ENCODE results near the gene FST.

Gene FST

GRCh38 chr5:53472720-53473510, 7.5 kb upstream of the FST start:
- no peak overlapping the region for H3K9ac ChIP-seq (ENCODE audit: low read length)
- H3K9me2 ChIP-seq (replicated peaks; ENCODE audit: insufficient read depth, low read length) = no peaks in the 10 kb centered on the region
- TF ChIP-seq EZH2phosphoT487 (conservative IDR thresholded peaks at IDR 0.05; ENCODE audit: low read length) (no peak), CTCF (IDR thresholded peaks at IDR 0.05; ENCODE audit: insufficient read depth, low read length, poor library complexity, severe bottlenecking) (no peak)
- H3K9me3 ChIP-seq (ENCODE audit: insufficient read depth, low read length) = no peaks in the 10 kb centered on the region
- H3K4me3 ChIP-seq (ENCODE audit: insufficient read depth, low read length, poor library complexity, severe bottlenecking) = no peak overlapping the region
- H4K20me1 ChIP-seq (ENCODE audit: low read depth, low read length) = no peaks in the 10 kb centered on the region
- no peaks in the 10 kb centered on the region for H3F3A ChIP-seq (ENCODE audit: insufficient read depth)
- H3K27me3 ChIP-seq (ENCODE audit: low read length) = no peaks in the 10 kb centered on the region
- H2AFZ ChIP-seq (ENCODE audit: low read depth, low read length, severe bottlenecking) = no peak overlapping the region
- no peak overlapping the region for H3K4me2 ChIP-seq (ENCODE audit: low read depth, low read length, poor library complexity, severe bottlenecking)
- H3K79me2 ChIP-seq (ENCODE audit: insufficient read depth, low read length) = no peaks in the 10 kb centered on the region
- no peaks in the 10 kb centered on the region for H3K36me3 ChIP-seq (ENCODE audit: low read length)
- no peak overlapping the region for H3K27ac ChIP-seq (ENCODE audit: low read depth, low read length)

GRCh38 chr5:53473633-53474032, 6.8 kb upstream of the FST start:
- H3K4me2 ChIP-seq (ENCODE audit: low read depth, low read length, poor library complexity, severe bottlenecking) = no peak overlapping the region
- no peak overlapping the region for H2AFZ ChIP-seq (ENCODE audit: low read depth, low read length, severe bottlenecking)
- no peaks in the 10 kb centered on the region for H3K9me2 ChIP-seq (replicated peaks; ENCODE audit: insufficient read depth, low read length)
- H3K4me3 ChIP-seq (ENCODE audit: insufficient read depth, low read length, poor library complexity, severe bottlenecking) = no peak overlapping the region
- no peaks in the 10 kb centered on the region for H3K9me3 ChIP-seq (ENCODE audit: insufficient read depth, low read length)
- H3K79me2 ChIP-seq (ENCODE audit: insufficient read depth, low read length) = no peaks in the 10 kb centered on the region
- H3K9ac ChIP-seq (ENCODE audit: low read length) = no peak overlapping the region
- no peak for TF ChIP-seq EZH2phosphoT487 (conservative IDR thresholded peaks at IDR 0.05; ENCODE audit: low read length)
- no peak for TF ChIP-seq CTCF (IDR thresholded peaks at IDR 0.05; ENCODE audit: insufficient read depth, low read length, poor library complexity, severe bottlenecking)
- no peaks in the 10 kb centered on the region for H3K27me3 ChIP-seq (ENCODE audit: low read length)
- no peak overlapping the region for H3K27ac ChIP-seq (ENCODE audit: low read depth, low read length)
- H3F3A ChIP-seq (ENCODE audit: insufficient read depth) = no peaks in the 10 kb centered on the region
- no peaks in the 10 kb centered on the region for H4K20me1 ChIP-seq (ENCODE audit: low read depth, low read length)
- no peaks in the 10 kb centered on the region for H3K36me3 ChIP-seq (ENCODE audit: low read length)

GRCh38 chr5:53475320-53475719, 5.1 kb upstream of the FST start:
- Histone ChIP-seq H3K9me2 (replicated peaks; ENCODE audit: insufficient read depth, low read length) (no peaks in the 10 kb centered on the region), H3K79me2 (ENCODE audit: insufficient read depth, low read length) (no peaks in the 10 kb centered on the region), H4K20me1 (ENCODE audit: low read depth, low read length) (no peaks in the 10 kb centered on the region), H3K9ac (ENCODE audit: low read length) (no peak overlapping the region), H2AFZ (ENCODE audit: low read depth, low read length, severe bottlenecking) (no peak overlapping the region), H3K4me3 (ENCODE audit: insufficient read depth, low read length, poor library complexity, severe bottlenecking) (no peak overlapping the region), H3K9me3 (ENCODE audit: insufficient read depth, low read length) (no peaks in the 10 kb centered on the region), H3K27me3 (ENCODE audit: low read length) (no peaks in the 10 kb centered on the region), H3F3A (ENCODE audit: insufficient read depth) (no peaks in the 10 kb centered on the region), H3K27ac (ENCODE audit: low read depth, low read length) (no peak overlapping the region), H3K36me3 (ENCODE audit: low read length) (no peaks in the 10 kb centered on the region), H3K4me2 (ENCODE audit: low read depth, low read length, poor library complexity, severe bottlenecking) (no peak overlapping the region)
- no peak for TF ChIP-seq EZH2phosphoT487 (conservative IDR thresholded peaks at IDR 0.05; ENCODE audit: low read length)
- no peak for TF ChIP-seq CTCF (IDR thresholded peaks at IDR 0.05; ENCODE audit: insufficient read depth, low read length, poor library complexity, severe bottlenecking)
